SK-N-SH treated with all-trans-retinoic acid at 6 μM for 48 hours (cell line): ENCODE results near the gene IFT81.
A peak's percentile ranks its signal among the peaks of the same experiment; 100 is the strongest.

Experiments used
- ATAC-seq: fragments of 200-7000 bp; cut with Tn5 transposase; 3 replicates; pipeline ENCODE4 v1.9.1; 2020; ENCODE audit warnings: mild to moderate bottlenecking, moderate library complexity
- ARNTL ChIP-seq: fragments of 450-650 bp; formaldehyde crosslinking; IDR thresholded peaks from 2 replicates; pipeline ENCODE4 v1.5.0; 2020; ENCODE audit warnings: low read depth, mild to moderate bottlenecking, moderate library complexity, borderline replicate concordance
- BACH2 ChIP-seq: fragments of 250-450 bp; sonication (Bioruptor Pico); IDR thresholded peaks from 2 replicates; pipeline ENCODE4 v1.9.0; 2021; ENCODE audit warnings: mild to moderate bottlenecking, borderline replicate concordance
- CSDC2 ChIP-seq: fragments of 250-450 bp; sonication (Bioruptor Pico); IDR thresholded peaks from 2 replicates; pipeline ENCODE4 v1.5.0; 2020; ENCODE audit warnings: mild to moderate bottlenecking, moderate library complexity
- ESRRG ChIP-seq: fragments of 250-450 bp; sonication (Bioruptor Pico); IDR thresholded peaks from 2 replicates; pipeline ENCODE4 v1.6.1; 2021; ENCODE audit warnings: mild to moderate bottlenecking
- GLIS3 ChIP-seq: fragments of 250-450 bp; sonication (Bioruptor Pico); IDR thresholded peaks from 2 replicates; pipeline ENCODE4 v1.5.0; 2020; ENCODE audit warnings: mild to moderate bottlenecking, moderate library complexity
- OSR1 ChIP-seq: fragments of 250-450 bp; sonication (Bioruptor Pico); IDR thresholded peaks from 2 replicates; pipeline ENCODE4 v1.8.0; 2022; ENCODE audit warnings: moderate library complexity, mild to moderate bottlenecking, inconsistent platforms
- PPARA ChIP-seq: fragments of 250-450 bp; sonication (Bioruptor Pico); IDR thresholded peaks from 2 replicates; pipeline ENCODE4 v1.5.0; 2020; ENCODE audit warnings: mild to moderate bottlenecking, borderline replicate concordance
- RARB ChIP-seq: fragments of 250-450 bp; sonication (Bioruptor Pico); IDR thresholded peaks from 2 replicates; pipeline ENCODE4 v1.8.0; 2021; ENCODE audit warnings: mild to moderate bottlenecking, moderate library complexity
- SNAI2 ChIP-seq: fragments of 250-450 bp; sonication (Bioruptor Pico); IDR thresholded peaks from 2 replicates; pipeline ENCODE4 v1.5.0; 2020; ENCODE audit warnings: mild to moderate bottlenecking, moderate library complexity
- TCF4 ChIP-seq: fragments of 250-450 bp; sonication (Bioruptor Pico); IDR thresholded peaks from 2 replicates; pipeline ENCODE4 v1.8.0; 2021; ENCODE audit warnings: mild to moderate bottlenecking, moderate library complexity, borderline replicate concordance
- TOX ChIP-seq: fragments of 250-450 bp; sonication (Bioruptor Pico); IDR thresholded peaks from 2 replicates; pipeline ENCODE4 v1.8.0; 2021; ENCODE audit warnings: mild to moderate bottlenecking, moderate library complexity, borderline replicate concordance
- ZFP3 ChIP-seq: fragments of 250-450 bp; sonication (Bioruptor Pico); IDR thresholded peaks from 2 replicates; pipeline ENCODE4 v1.5.0; 2020; ENCODE audit warnings: mild to moderate bottlenecking, moderate library complexity
- ZFP30 ChIP-seq: fragments of 450-650 bp; formaldehyde crosslinking; IDR thresholded peaks from 2 replicates; pipeline ENCODE4 v1.5.0; 2022; ENCODE audit warnings: mild to moderate bottlenecking, moderate library complexity
- ZNF565 ChIP-seq: fragments of 450-650 bp; formaldehyde crosslinking; conservative IDR thresholded peaks from 2 replicates; pipeline ENCODE4 v1.5.0; 2020; ENCODE audit warnings: low read depth, mild to moderate bottlenecking, moderate library complexity
- ZNF70 ChIP-seq: fragments of 450-650 bp; formaldehyde crosslinking; IDR thresholded peaks from 2 replicates; pipeline ENCODE4 v1.5.0; 2020; ENCODE audit warnings: mild to moderate bottlenecking, moderate library complexity
- ZNF8 ChIP-seq: fragments of 450-650 bp; formaldehyde crosslinking; IDR thresholded peaks from 2 replicates; pipeline ENCODE4 v1.5.0; 2020; ENCODE audit warnings: mild to moderate bottlenecking, moderate library complexity
- TF ChIP-seq, protein P1 (sequence below): fragments of 250-450 bp; sonication (Bioruptor Pico); IDR thresholded peaks from 2 replicates; pipeline ENCODE4 v1.8.0; 2021; ENCODE audit warnings: low read depth, mild to moderate bottlenecking, moderate library complexity, borderline replicate concordance
- TF ChIP-seq, protein P2 (sequence below): fragments of 250-450 bp; sonication (Bioruptor Pico); IDR thresholded peaks from 2 replicates; pipeline ENCODE4 v1.5.1; 2021; ENCODE audit warnings: mild to moderate bottlenecking, moderate library complexity
- TF ChIP-seq, protein P3 (sequence below): fragments of 250-450 bp; sonication (Bioruptor Pico); IDR thresholded peaks from 2 replicates; pipeline ENCODE4 v1.5.1; 2020; ENCODE audit warnings: low read depth, mild to moderate bottlenecking, moderate library complexity
- TF ChIP-seq, protein P4 (sequence below): fragments of 250-450 bp; sonication (Bioruptor Pico); IDR thresholded peaks from 2 replicates; pipeline ENCODE4 v1.8.0; 2020; ENCODE audit warnings: mild to moderate bottlenecking, moderate library complexity, borderline replicate concordance
- TF ChIP-seq, protein P5 (sequence below): fragments of 250-450 bp; sonication (Bioruptor Pico); IDR thresholded peaks from 2 replicates; pipeline ENCODE4 v1.5.0; 2020; ENCODE audit warnings: mild to moderate bottlenecking, moderate library complexity

The IFT81 gene

DNA sequence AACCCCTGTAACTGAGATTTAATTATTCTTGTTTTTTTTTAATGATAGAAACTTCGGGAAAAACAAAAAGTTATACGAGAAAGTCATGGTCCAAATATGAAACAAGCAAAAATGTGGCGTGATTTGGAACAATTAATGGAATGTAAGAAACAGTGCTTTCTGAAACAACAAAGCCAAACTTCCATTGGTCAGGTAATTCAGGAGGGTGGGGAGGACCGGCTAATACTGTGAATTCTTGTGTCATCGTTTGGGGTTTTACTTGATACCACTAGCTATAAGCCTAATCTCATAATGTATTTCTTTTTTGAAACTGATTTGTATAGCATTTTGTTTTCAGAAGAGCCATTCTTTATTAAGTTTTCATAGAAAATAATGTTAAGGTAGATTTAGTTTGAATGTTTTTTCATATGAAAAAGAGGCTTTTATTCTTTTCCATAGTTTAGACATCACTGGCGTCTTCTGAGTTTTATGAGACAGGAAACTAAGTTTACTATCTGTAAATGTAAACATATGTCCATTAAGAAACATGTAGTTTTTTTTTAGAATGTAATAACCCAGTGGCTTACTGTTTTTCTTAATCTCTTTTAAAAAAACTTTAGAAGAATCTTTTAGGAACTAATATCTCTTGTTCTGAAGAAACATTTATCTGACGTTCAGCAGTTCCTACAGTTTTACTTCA lies 94.0 kb downstream of the IFT81 start:
- TF ChIP-seq CSDC2 (no peak), RARB (CRISPR knock-in tag) (no peak), TCF4 (CRISPR knock-in tag) (no peak), ZFP30 (no peak), ZNF70 (CRISPR knock-in tag) (no peak), GLIS3 (CRISPR knock-in tag) (no peak), ESRRG (CRISPR knock-in tag) (no peak), PPARA (CRISPR knock-in tag) (no peak), ZFP3 (CRISPR knock-in tag) (no peak), BACH2 (CRISPR knock-in tag) (no peak), ZNF8 (no peak), ZNF565 (CRISPR knock-in tag) (no peak), SNAI2 (CRISPR knock-in tag) (no peak), TOX (CRISPR knock-in tag) (no peak), ARNTL (CRISPR knock-in tag) (no peak), OSR1 (CRISPR knock-in tag) (no peak)
- TF ChIP-seq, protein P1, sequence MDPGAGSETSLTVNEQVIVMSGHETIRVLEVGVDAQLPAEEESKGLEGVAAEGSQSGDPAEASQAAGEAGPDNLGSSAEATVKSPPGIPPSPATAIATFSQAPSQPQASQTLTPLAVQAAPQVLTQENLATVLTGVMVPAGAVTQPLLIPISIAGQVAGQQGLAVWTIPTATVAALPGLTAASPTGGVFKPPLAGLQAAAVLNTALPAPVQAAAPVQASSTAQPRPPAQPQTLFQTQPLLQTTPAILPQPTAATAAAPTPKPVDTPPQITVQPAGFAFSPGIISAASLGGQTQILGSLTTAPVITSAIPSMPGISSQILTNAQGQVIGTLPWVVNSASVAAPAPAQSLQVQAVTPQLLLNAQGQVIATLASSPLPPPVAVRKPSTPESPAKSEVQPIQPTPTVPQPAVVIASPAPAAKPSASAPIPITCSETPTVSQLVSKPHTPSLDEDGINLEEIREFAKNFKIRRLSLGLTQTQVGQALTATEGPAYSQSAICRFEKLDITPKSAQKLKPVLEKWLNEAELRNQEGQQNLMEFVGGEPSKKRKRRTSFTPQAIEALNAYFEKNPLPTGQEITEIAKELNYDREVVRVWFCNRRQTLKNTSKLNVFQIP: no peak
- TF ChIP-seq, protein P2, sequence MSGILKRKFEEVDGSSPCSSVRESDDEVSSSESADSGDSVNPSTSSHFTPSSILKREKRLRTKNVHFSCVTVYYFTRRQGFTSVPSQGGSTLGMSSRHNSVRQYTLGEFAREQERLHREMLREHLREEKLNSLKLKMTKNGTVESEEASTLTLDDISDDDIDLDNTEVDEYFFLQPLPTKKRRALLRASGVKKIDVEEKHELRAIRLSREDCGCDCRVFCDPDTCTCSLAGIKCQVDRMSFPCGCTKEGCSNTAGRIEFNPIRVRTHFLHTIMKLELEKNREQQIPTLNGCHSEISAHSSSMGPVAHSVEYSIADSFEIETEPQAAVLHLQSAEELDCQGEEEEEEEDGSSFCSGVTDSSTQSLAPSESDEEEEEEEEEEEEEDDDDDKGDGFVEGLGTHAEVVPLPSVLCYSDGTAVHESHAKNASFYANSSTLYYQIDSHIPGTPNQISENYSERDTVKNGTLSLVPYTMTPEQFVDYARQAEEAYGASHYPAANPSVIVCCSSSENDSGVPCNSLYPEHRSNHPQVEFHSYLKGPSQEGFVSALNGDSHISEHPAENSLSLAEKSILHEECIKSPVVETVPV (CRISPR knock-in tag): no peak
- TF ChIP-seq, protein P3, sequence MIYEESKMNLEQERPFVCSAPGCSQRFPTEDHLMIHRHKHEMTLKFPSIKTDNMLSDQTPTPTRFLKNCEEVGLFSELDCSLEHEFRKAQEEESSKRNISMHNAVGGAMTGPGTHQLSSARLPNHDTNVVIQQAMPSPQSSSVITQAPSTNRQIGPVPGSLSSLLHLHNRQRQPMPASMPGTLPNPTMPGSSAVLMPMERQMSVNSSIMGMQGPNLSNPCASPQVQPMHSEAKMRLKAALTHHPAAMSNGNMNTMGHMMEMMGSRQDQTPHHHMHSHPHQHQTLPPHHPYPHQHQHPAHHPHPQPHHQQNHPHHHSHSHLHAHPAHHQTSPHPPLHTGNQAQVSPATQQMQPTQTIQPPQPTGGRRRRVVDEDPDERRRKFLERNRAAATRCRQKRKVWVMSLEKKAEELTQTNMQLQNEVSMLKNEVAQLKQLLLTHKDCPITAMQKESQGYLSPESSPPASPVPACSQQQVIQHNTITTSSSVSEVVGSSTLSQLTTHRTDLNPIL (CRISPR knock-in tag): no peak
- TF ChIP-seq, protein P4, sequence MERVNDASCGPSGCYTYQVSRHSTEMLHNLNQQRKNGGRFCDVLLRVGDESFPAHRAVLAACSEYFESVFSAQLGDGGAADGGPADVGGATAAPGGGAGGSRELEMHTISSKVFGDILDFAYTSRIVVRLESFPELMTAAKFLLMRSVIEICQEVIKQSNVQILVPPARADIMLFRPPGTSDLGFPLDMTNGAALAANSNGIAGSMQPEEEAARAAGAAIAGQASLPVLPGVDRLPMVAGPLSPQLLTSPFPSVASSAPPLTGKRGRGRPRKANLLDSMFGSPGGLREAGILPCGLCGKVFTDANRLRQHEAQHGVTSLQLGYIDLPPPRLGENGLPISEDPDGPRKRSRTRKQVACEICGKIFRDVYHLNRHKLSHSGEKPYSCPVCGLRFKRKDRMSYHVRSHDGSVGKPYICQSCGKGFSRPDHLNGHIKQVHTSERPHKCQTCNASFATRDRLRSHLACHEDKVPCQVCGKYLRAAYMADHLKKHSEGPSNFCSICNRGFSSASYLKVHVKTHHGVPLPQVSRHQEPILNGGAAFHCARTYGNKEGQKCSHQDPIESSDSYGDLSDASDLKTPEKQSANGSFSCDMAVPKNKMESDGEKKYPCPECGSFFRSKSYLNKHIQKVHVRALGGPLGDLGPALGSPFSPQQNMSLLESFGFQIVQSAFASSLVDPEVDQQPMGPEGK (CRISPR knock-in tag): no peak
- ATAC-seq: no peak

DNA sequence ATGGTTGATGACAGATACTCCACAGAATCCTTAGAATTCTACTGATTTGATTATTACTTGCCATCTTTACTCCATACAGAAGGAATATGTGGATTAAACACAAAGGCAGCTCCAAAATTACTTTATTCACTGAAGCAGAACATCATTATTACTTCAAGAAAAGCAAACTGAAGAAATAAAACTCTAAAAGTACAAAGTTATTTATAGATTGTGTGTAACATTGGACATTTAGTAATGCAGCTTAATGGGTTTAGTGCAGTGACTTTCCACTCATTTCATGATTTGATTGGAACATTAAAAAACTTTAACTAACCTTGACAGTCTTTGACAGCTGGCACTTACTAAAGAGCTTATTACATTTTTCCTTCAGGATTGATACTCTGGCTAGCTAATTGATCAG lies 97.9 kb downstream of the IFT81 start:
- TF ChIP-seq, protein P3 (CRISPR knock-in tag): no peak
- TF ChIP-seq, protein P5, sequence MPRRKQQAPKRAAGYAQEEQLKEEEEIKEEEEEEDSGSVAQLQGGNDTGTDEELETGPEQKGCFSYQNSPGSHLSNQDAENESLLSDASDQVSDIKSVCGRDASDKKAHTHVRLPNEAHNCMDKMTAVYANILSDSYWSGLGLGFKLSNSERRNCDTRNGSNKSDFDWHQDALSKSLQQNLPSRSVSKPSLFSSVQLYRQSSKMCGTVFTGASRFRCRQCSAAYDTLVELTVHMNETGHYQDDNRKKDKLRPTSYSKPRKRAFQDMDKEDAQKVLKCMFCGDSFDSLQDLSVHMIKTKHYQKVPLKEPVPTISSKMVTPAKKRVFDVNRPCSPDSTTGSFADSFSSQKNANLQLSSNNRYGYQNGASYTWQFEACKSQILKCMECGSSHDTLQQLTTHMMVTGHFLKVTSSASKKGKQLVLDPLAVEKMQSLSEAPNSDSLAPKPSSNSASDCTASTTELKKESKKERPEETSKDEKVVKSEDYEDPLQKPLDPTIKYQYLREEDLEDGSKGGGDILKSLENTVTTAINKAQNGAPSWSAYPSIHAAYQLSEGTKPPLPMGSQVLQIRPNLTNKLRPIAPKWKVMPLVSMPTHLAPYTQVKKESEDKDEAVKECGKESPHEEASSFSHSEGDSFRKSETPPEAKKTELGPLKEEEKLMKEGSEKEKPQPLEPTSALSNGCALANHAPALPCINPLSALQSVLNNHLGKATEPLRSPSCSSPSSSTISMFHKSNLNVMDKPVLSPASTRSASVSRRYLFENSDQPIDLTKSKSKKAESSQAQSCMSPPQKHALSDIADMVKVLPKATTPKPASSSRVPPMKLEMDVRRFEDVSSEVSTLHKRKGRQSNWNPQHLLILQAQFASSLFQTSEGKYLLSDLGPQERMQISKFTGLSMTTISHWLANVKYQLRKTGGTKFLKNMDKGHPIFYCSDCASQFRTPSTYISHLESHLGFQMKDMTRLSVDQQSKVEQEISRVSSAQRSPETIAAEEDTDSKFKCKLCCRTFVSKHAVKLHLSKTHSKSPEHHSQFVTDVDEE (CRISPR knock-in tag): no peak
- TF ChIP-seq ZFP3 (CRISPR knock-in tag) (no peak), TOX (CRISPR knock-in tag) (no peak), ZNF565 (CRISPR knock-in tag) (no peak), ZFP30 (no peak), ESRRG (CRISPR knock-in tag) (0 out of 2 replicates have a peak, but pooled peaks have one; percentile 42), BACH2 (CRISPR knock-in tag) (no peak)
- TF ChIP-seq, protein P4 (CRISPR knock-in tag): peak; percentile 35; the same call in 1 of the 2 replicates
- TF ChIP-seq, all 23 proteins: peak for 2
- no peak; the same call in 2 of the 3 replicates for ATAC-seq
